GM19238 (cell line): ENCODE data around the gene PAGE2.
"Not testable (repeated sequence)": the region's sequence is repeated elsewhere in the genome, so short reads cannot be mapped to it uniquely, and the experiment has no call there.

Source experiments
- DNase-seq: peaks from one replicate; pipeline ENCODE4 v3.0.0; 2011; ENCODE audit warnings: low spot score; ENCODE audit not compliant: insufficient read length

The PAGE2 gene, protein sequence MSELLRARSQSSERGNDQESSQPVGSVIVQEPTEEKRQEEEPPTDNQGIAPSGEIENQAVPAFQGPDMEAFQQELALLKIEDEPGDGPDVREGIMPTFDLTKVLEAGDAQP

DNA sequence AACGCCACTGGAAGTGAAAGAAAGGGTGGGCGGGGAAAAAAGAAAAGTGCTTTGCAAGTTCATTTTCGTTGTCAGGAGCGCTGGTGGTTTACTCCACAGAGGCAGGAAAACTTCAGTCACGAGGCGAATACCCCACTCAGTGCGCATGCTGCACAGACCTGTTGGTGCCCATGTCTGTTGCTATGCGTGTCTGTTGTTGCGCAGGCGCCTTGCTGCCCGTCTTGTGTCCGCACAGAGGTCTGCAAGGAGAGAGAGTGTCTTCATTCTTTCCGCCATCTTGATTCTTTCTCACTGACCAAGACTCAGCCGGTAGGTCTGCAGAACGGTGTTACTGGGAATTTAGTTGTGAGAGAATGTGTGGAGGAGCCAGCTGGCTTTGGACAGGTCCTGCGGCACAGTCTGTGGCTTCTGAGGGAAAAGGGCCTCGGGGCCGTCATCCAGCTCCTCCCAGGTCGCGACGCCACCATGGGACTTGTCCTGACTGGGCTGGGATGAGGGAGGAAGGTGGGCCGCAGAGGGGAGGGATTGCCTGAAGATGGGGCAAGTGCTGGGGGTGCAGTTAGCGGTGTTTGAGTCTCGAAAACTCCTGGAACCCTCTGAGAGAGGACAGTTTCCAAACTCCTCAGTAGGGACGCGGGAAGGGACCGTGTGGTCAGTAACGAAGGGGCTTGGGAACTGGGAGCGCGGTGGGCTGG is at the start of gene PAGE2:
Gene PAGE2 (plus strand): TSS at position 224 of the 695 bp plus-strand sequence. CDS start 1,003 bp downstream, outside the sequence.
- DNase-seq: no peak

DNA sequence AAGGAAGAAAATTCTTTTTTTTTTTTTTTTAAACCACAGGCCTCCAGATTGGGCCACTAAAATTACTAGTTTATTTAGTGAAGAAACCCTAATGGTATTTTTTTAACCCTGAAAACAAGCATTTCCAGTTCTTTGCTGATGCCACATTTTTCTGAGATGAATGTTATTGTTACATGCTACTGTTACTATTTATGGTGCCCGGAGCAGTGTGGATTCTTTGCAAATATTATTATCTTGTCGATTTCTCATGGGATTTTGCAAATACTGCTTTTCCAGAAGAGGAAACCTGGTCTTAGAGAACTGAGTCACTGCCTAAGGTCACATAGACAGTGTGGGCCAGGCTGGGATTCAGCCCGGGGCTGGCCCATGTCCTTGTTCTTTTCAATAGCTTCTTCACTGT is 49.3 kb upstream of the PAGE2 start:
- DNase-seq: no peak

DNA sequence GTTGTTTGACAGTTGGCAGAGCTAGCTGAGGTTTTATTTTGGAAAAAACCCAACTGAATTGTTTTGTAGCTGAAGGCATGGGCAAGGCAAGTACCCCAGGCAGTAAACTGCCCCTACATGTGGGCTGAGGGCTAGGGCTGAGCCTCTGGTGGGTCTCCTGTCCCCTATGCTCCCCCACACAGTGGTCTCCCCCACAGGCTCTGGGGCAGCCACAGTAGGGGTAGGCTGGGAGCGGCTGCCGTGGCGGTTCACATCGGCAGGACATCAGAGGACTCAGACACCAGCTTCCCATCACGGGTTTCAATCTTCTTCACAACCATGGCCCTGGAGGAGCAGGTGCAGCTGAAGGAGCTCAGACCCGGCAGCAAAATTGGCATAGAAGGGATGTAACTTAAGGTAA is 47.3 kb upstream of the PAGE2 start:
- DNase-seq: no peak

DNA sequence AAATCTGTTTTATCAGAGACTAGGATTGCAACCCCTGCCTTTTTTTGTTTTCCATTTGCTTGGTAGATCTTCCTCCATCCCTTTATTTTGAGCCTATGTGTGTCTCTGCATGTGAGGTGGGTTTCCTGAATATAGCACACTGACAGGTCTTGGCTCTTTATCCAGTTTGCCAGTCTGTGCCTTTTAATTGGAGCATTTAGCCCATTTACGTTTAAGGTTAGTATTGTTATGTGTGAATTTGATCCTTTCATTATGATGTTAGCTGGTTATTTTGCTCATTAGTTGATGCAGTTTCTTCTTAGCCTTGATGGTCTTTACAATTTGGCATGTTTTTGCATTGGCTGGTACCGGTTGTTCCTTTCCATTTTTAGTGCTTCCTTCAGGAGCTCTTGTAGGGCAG is 38.2 kb upstream of the PAGE2 start:
- DNase-seq: not testable (repeated sequence)

DNA sequence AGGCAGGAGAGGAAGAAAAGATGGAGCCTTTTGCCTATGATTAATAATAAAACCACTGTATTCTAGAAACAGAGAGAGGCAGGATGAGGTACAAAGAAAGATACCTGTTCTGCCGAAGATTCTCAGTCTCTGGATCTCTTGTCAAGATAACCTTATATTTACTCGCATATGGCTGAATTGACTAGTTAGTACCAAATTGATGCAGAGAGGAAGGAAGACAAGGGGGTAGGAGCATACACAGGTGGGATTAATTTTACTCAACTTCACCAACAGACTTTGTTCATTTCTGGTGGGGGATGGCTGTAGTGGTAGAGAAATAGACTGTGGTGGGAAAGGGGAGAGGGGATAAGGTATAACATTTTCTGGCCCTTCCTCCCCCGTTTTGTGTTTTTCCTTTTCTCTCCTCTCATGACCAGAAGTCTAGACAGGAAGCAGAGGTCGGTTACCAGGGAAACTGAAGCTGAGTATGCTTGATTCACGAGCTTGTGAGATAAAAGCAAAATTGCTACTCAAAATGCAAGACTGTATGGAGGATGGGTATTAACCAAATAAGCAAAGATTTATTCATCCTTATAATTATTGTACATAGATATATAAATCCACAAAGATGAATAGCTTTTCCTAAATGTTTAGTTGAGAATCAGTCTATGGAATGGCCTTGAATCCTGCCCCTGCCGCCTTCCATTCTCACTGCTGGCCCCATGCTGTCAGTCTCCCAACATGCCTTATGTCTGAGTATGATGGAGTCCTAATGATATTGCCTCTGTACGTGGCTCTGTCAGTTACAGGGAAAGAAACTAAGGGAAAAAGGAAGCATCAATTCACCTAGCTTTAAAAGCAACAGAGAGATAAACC is 31.8 kb upstream of the PAGE2 start:
- no peak for DNase-seq

DNA sequence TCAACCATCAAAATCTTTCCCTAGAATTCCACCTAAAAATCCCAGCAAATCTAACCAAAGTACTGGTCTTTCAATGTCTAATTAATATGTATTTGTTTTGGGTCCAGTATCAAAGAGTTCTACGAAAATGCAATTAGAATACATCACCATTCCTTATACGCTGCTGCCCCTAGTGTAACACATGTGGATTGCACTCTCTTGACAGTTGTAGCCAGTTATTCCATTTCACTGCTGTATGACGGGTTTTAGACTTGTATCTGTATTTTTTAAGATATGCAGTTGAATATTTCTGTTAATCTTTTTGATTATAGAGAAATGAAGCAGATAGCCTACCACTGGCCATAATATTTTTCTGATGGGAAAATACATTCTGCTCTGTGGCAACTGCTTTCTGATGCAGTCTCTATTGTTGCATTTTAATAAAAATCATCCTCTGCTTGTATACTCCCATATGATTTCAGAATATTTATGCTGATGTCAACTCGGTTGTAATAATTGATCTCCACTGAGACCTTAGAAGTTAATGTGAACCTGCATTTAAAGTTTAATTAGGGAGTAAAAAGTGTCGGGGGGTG is 31.1 kb upstream of the PAGE2 start:
- DNase-seq: no peak

DNA sequence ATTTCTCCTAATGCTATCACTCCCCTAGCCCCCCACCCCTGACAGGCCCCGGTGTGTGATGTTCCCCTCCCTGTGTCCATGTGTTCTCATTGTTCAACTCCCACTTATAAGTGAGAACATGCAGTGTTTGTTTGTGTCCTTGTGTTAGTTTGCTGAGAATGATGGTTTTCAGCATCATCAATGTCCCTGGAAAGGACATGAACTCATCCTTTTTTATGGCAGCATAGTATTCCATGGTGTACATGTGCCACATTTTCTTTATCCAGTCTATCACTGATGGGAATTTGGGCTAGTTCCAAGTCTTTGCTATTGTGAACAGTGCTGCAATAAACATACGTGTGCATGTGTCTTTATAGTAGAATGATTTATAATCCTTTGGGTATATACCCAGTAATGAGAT is 21.6 kb upstream of the PAGE2 start:
- not testable (repeated sequence) for DNase-seq

DNA sequence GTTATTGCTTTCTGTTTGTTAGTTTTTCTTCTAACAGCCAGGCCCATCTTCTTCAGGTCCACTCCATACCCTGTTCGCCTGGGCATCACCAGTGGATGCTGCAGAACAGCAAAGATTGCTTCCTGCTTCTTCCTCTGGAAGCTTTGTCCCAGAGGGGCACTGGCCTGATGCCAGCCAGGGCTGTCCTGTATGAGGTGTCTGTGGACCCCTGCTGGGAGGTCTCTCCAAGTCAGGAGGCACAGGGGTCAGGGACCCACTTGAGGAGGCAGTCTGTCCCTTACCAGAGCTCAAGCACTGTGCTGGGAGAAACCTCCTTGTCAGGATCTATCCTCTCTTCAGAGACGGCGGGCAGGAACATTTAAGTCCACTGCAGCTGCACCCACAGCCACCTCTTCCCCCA is 16.5 kb upstream of the PAGE2 start:
- DNase-seq: no peak

DNA sequence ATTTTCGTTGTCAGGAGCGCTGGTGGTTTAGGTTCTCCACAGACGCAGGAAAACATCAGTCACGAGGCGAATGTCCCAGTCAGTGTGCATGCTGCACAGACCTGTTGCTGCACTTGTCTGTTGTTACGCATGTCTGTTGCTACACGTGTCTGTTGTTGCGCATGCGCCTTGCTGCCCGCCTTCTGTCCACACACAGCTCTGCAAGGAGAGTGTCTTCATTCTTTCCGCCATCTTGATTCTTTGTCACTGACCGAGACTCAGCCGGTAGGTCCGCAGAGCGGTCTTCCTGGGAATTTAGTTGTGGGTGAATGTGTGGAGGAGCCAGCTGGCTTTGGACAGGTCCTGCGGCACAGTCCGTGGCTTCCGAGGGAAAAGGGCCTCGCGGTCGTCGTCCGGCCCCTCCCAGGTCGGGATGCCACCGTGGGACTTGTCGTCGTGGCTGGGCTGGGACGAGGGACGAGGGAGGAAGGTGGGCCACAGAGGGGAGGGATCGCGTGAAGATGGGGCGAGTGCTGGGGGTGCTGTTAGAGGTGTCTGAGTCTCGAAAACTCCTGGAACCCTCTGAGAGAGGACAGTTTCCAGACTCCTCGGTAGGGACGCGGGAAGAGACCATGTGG is 13.9 kb upstream of the PAGE2 start, which contains the start of gene PAGE2B:
Gene PAGE2B (plus strand): TSS at position 180 of the 617 bp plus-strand sequence. CDS start 1,012 bp downstream, outside the sequence.
- no peak for DNase-seq

DNA sequence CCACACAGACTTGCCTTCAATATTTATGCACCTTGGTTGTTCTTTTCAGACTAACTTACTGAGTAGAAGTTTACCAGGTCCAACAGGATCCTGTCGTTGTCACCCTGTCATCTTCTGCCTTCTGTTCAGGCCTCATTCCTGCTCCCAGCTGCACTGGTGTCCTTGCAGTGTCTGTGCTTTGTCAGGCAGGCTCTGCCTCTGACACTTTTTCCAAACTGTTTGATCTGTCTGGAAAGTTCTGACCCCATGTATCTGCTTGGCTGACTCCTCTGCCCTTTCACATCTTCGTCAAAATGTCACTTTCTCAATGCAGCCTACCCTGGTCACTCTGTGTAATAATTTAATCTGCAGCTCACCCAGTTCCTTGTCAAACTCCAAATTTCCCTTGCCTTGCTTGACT is 9.9 kb downstream of the PAGE2 start:
- DNase-seq: no peak

DNA sequence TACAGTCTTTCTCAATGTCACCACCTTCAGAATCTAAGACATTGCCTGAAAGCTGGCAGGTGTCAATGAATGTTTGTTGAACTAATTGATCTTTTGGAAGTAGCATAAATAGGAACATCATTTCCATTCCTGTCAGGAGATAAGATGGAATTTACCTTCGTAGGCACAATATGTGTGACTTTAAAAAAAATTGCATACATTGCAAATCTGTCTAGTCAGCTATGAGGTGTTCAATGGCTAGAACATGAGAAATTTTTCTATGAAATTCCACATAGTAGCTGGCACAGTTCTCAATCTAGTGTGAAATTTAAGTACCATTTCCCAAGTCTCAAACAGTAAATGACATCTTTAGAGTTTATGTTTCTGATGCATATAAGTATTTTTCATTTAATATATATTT is 10.3 kb downstream of the PAGE2 start:
- DNase-seq: no peak

DNA sequence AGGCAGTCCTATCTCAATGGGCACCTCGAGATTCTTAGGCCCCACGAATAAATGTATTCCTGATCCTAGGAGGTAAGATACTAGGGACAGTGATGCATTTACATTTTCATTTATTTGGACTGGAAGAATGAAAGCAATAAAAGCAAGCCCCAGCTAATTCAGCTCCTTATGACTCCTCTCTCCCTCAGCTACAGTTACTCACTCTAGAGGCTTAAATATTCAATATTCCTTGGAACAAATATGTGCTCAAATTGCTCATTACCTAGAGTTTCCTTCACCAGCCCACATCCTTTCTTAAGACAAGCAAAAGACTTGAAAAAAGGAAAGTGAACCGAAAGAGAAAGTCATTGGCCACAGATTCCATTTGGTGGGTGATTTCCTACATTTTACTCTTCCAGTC is 13.9 kb downstream of the PAGE2 start:
- no peak for DNase-seq

DNA sequence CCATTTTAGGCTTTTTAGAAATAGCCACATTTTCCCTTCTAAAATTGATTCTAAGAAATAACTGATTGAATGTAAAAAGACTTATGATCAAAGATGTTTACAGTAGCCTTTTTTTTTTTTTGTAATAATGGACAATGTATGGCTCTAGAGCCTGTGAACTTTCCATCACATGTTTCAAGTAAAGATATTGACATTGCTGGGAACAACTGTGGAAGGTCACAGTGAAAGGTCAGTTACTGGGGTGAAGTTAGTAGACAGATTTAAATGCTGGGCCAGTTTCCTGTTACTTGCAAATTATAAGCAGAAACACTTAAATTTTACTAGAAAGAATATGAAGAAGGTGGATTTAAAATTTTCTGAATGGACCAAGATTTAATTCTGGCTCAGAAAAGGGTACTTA is 18.4 kb downstream of the PAGE2 start:
- no peak for DNase-seq

DNA sequence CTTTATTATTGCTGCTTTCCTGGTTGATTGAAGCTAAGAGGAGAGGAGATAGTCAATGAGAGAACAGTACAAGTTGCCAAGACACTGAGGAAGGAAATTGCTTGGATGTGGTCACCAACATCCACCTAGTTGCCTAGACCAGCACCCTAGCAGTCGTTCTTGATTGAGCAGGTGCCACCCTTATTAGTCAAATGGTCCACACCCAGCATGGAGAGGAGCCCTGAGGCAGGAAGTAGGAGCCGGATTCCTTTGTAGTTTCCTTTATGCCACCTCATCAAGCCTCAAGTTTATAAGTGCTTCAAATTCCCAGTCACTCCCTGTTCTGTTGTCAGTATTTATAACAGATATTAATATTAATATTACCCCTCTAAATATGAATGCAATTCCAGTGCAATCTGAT is 19.1 kb downstream of the PAGE2 start:
- DNase-seq: no peak

DNA sequence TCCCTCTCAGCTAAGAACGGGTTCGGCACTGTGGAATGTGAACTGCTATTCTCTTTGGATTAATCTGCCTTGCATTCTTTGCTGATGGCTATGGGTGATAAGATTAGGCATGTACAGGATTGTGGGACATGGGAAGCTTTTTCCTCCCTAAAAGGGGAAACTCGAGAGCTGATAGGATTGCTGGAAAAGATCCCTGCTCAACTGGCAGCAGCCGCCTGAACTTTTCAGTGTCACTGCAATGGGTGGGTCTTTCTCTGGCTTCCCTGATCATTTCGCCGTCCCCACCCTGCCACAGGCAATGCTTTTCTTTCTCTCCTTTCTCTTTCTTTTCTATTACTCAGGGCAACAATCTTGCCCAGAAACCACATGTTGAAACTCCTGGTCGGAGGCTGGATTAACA is 20.5 kb downstream of the PAGE2 start:
- DNase-seq: no peak

DNA sequence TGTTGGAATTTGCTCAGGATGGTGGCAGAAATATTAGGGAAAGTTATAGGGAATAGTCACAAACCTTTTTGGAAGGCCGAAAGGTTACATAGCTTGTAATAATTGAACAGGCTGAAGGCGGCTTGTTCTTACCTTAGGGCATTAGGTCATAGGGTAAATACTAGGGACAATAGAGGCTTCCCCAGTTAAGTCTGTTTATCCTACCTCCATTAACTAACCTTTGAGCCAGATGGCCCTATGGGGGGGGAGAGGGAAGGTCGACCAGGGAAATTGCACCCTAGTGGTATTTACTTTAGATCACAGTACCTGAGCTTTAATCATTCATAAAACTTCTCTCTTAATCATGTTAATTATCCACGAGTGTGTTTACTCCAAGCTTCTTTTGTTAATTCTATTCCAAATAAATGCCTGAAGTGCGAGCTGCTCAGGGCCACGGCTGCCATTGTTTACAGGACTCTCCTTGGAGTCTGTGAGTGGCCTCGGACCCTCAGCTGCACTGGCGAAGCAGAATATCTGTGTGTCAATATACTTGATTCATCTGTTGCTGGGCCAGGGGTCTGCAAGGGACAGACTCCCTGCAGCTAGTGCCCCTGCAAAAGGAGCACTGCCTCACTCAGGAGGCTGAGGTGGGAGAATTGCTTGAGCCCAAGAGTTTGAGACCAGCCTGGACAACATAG is 22.9 kb downstream of the PAGE2 start:
- no peak for DNase-seq

DNA sequence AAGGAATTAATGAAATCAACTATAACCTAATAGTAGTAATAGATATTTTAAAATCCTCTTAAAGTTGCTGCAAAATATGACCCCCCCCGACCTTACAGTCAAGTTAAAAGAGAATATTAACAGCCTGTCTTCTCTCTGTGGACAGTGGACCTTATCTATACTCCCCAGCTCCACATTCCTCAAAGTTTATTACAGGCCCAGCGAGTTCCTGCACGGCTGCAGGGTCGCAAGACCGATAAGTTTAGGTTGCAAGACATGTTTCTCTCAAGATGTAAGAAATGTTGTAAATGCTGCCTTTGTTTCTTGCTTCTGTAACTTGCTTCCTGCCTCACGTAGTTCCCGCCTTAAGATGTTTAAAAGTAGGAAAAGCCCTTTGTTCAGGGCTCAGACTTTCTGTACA is 27.8 kb downstream of the PAGE2 start:
- DNase-seq: not testable (repeated sequence)

DNA sequence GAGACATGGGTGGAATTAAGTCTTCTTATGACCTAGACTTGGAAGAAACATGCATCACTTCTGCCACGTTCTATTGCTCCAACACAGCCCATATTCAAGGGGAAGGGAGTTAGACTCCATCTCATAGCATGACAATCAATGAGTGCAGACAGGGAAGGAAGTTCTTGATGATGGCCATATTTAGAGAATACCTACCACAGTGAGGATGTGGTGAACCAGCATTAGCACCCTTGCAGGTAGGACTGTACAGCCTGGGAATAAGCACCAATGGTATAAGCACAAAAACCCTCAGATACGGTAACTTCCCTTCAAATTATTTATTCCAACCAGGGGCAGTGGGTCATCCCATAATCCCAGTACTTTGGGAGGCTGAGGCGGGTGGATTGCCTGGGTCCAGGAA is 29.8 kb downstream of the PAGE2 start:
- no peak for DNase-seq

DNA sequence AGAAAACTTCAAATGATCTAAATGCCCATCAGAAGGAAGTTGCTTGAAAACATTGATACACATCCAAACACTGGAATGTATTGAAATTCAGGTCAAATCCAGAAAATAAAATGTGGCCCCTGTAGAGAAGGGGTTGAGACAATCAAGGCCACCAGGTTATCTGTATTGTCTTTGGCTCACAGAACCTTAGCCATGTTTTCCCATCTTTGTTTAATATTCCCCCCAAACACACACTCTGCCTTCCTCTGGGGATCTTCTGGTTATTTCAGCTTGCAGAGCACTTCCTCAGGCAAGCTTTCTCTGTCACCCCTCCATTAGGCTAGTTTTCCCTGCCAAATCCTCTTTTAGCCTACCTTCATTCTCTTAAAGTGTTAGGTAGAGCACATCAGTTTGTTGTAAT is 30.5 kb downstream of the PAGE2 start:
- DNase-seq: no peak

DNA sequence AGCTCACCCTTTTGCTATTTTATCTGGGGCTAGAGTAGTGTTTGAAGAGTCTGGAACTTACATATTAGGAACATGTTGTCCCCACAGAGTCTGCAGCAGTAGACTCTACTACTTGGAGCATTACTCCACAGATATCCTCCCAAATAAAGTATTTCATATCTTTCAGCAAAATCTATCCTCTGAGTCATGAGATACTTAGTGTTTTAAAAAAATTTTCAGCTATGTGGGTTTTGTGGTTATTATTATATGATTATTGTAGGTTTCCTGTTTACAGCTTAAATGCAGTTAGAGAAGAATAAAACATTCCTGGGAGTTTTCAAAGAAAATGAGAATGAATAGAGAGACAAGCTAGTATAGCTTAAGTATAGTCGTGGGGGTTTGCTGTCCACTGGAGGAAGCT is 30.9 kb downstream of the PAGE2 start:
- DNase-seq: no peak

DNA sequence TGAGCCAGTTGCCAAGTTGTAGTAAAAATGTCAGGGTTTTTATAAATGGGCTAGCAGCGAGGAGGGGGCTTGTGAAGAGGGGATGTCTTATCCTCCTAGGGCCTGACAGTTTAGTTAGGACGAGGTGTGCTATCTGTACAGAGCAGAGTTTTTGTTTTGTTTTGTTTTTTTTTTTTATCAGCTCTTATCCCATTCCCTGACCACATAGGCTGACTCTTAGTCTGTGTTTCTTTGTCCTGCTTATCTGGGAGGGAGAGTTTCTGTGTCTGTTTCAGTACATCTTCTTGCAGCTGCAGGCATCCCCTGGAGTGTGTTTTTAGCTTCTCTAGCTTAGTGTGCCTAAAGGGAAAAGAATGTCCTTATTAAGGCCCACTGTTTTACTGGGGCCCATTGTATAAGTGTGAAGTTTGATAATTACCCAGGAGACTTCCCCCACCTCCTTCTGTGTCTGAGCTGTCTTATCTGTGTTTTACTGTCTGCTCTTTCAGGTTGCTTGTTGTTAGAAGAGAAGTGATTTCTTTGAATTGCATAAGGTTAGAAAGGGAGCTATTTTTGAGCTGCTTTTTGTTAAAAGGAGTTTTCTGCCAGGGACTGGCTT is 32.0 kb downstream of the PAGE2 start:
- DNase-seq: no peak
